HCT116 (cell line): ENCODE data around the gene LINGO4. TPM values are rescaled to one million over a fixed set of nuclear protein-coding genes. Genes with fewer than 3 reads are reported as not detected.

Experiments
- ATAC-seq: fragments of 200-7000 bp; cut with Tn5 transposase; 2 replicates; pipeline ENCODE4 v1.9.1; 2020; ENCODE audit warnings: mild to moderate bottlenecking, moderate library complexity
- BruUV-seq: library from RNA; stranded (reverse); fragments of 400-500 nt; replicated peaks from 2 replicates; lab custom pipeline; 2021; lab: Mats Ljungman, UMichigan
- CTCF ChIA-PET: fragments of 300-600 bp; sonication (Branson Sonifier 250); formaldehyde crosslinking; loops from one replicate; lab custom pipeline; 2021; ENCODE audit warnings: antibody characterized with exemption; lab: Charles Lee
- POLR2A ChIA-PET: fragments of 300-600, 350-600 bp; sonication (Branson Sonifier 250); formaldehyde crosslinking; loops from one replicate; lab custom pipeline; 2021; ENCODE audit warnings: antibody characterized with exemption; lab: Charles Lee
- RAD21 ChIA-PET, 2 experiments: fragments of 300-600 bp; sonication (Branson Sonifier 250); formaldehyde crosslinking; loops; one replicate each; lab custom pipeline; 2023; ENCODE audit warnings: low total read pairs in 2 of 2; ENCODE audit not compliant: uncharacterized antibody in 2 of 2, unreplicated experiment in 2 of 2, low non-redundant PET in 1 of 2; lab: Charles Lee
- DNase-seq: peaks from one replicate; pipeline ENCODE4 v3.0.0-alpha.2; 2010; ENCODE audit warnings: low read depth, low spot score
- H2AFZ ChIP-seq: fragments of 200-600 bp; shearing (Covaris generic), sonication (generic); 2 replicates; pipeline ENCODE4 v1.6.1; 2017; ENCODE audit warnings: low read depth, mixed run types, mixed read lengths, antibody characterized with exemption, low read length; ENCODE audit not compliant: poor library complexity, severe bottlenecking
- H3K27ac ChIP-seq: 2 replicates; pipeline ENCODE4 v1.5.1; 2012; ENCODE audit warnings: low read depth, low read length
- H3K27me3 ChIP-seq: fragments of 200-600 bp; sonication (generic); 2 replicates; pipeline ENCODE4 v1.6.1; 2016; ENCODE audit warnings: mixed run types, low read length, mixed read lengths; ENCODE audit not compliant: insufficient read depth
- H3K36me3 ChIP-seq, 2 experiments: fragments of 200-500 bp in 1 of 2; fragments of 200-600 bp in 1 of 2; sonication (Bioruptor generic) in 1 of 2; sonication (generic) in 1 of 2; 2 replicates each; pipeline versions ENCODE4 v1.5.1 to v1.6.1; 2014 to 2016; ENCODE audit warnings: low read length in 2 of 2, inconsistent platforms in 1 of 2, mixed read lengths in 1 of 2, mixed run types in 1 of 2; ENCODE audit not compliant: insufficient read depth in 2 of 2, control insufficient read depth in 1 of 2
- H3K4me1 ChIP-seq, 2 experiments: fragments of 200-600 bp in 1 of 2; sonication (generic) in 1 of 2; 2 replicates each; pipeline versions ENCODE4 v1.5.1 to v1.6.1; 2012 to 2017; ENCODE audit warnings: low read length in 2 of 2, inconsistent platforms in 1 of 2, mild to moderate bottlenecking in 1 of 2, mixed read lengths in 1 of 2, mixed run types in 1 of 2, moderate library complexity in 1 of 2; ENCODE audit not compliant: insufficient read depth in 2 of 2, control insufficient read depth in 1 of 2
- H3K4me2 ChIP-seq: fragments of 200-600 bp; sonication (generic); 2 replicates; pipeline ENCODE4 v1.6.1; 2017; ENCODE audit warnings: mixed run types, low read length, mixed read lengths
- H3K4me3 ChIP-seq, 2 experiments: fragments of 200-600 bp in 1 of 2; sonication (generic) in 1 of 2; replicated peaks in 1 of 2; 2 replicates each; pipeline ENCODE4 v1.5.1; 2011 to 2016; ENCODE audit warnings: low read length in 2 of 2, control low read depth in 1 of 2, low read depth in 1 of 2, mild to moderate bottlenecking in 1 of 2, mixed read lengths in 1 of 2, mixed run types in 1 of 2
- H3K79me2 ChIP-seq: fragments of 200-600 bp; sonication (generic); 2 replicates; pipeline ENCODE4 v1.6.1; 2017; ENCODE audit warnings: mild to moderate bottlenecking, mixed run types, low read length, moderate library complexity, mixed read lengths; ENCODE audit not compliant: insufficient read depth
- H3K9ac ChIP-seq: fragments of 200-600 bp; sonication (generic); 2 replicates; pipeline ENCODE4 v1.6.1; 2016; ENCODE audit warnings: low read length, mixed read lengths
- H3K9me2 ChIP-seq: fragments of 200-600 bp; sonication (generic), shearing (Covaris generic); 2 replicates; pipeline ENCODE4 v1.6.1; 2017; ENCODE audit warnings: mixed run types, mild to moderate bottlenecking, moderate library complexity; ENCODE audit not compliant: insufficient read depth
- H3K9me3 ChIP-seq, 2 experiments: fragments of 200-500 bp in 1 of 2; fragments of 200-600 bp in 1 of 2; sonication (Bioruptor generic) in 1 of 2; sonication (generic) in 1 of 2; 2 replicates each; pipeline ENCODE4 v1.6.1; 2014 to 2017; ENCODE audit warnings: low read length in 2 of 2, mixed read lengths in 2 of 2, inconsistent platforms in 1 of 2, low read depth in 1 of 2, mild to moderate bottlenecking in 1 of 2, mixed run types in 1 of 2, moderate library complexity in 1 of 2; ENCODE audit not compliant: control insufficient read depth in 1 of 2, insufficient read depth in 1 of 2
- H4K20me1 ChIP-seq: fragments of 200-600 bp; sonication (generic), shearing (Covaris generic); 2 replicates; pipeline ENCODE4 v1.6.1; 2017; ENCODE audit warnings: mixed run types, mild to moderate bottlenecking, moderate library complexity; ENCODE audit not compliant: insufficient read depth
- CBX3 ChIP-seq: IDR thresholded peaks from 2 replicates; pipeline ENCODE4 v1.6.1; 2012; ENCODE audit warnings: low read depth
- CEBPB ChIP-seq: IDR thresholded peaks from 2 replicates; pipeline ENCODE4 v1.6.1; 2012; ENCODE audit warnings: low read depth
- CTCF ChIP-seq, 3 experiments: fragments of 200-600 bp in 1 of 3; sonication (generic) in 1 of 3; IDR thresholded peaks in 2 of 3; conservative IDR thresholded peaks in 1 of 3; 2 replicates each; pipeline ENCODE4 v1.5.1; 2012 to 2017; ENCODE audit warnings: low read depth in 2 of 3, low read length in 2 of 3, antibody characterized with exemption in 1 of 3, borderline replicate concordance in 1 of 3, control low read depth in 1 of 3, mild to moderate bottlenecking in 1 of 3, mixed read lengths in 1 of 3, mixed run types in 1 of 3, moderate library complexity in 1 of 3; ENCODE audit not compliant: insufficient read depth in 1 of 3
- ELF1 ChIP-seq: IDR thresholded peaks from 2 replicates; pipeline ENCODE4 v1.6.1; 2012; ENCODE audit warnings: low read depth, borderline replicate concordance
- EZH2 ChIP-seq: fragments of 200-600 bp; sonication (generic); IDR thresholded peaks from 2 replicates; pipeline ENCODE4 v1.6.1; 2017; ENCODE audit warnings: antibody characterized with exemption, mixed run types
- EZH2phosphoT487 ChIP-seq: fragments of 200-600 bp; IDR thresholded peaks from 2 replicates; pipeline ENCODE4 v1.6.1; 2018; ENCODE audit warnings: antibody characterized with exemption, borderline replicate concordance
- JUND ChIP-seq: IDR thresholded peaks from 2 replicates; pipeline ENCODE4 v1.6.1; 2012
- POLR2A ChIP-seq: IDR thresholded peaks from 2 replicates; pipeline ENCODE4 v1.7.0; 2011; ENCODE audit warnings: borderline replicate concordance; ENCODE audit not compliant: insufficient read depth, insufficient read length; ENCODE audit errors: extremely low read depth
- POLR2AphosphoS5 ChIP-seq: IDR thresholded peaks from 2 replicates; pipeline ENCODE4 v1.6.1; 2011; ENCODE audit warnings: mild to moderate bottlenecking, low read depth, low read length, moderate library complexity
- RAD21 ChIP-seq: IDR thresholded peaks from 2 replicates; pipeline ENCODE4 v1.6.1; 2012; ENCODE audit warnings: low read depth, mild to moderate bottlenecking
- SIN3A ChIP-seq: IDR thresholded peaks from 2 replicates; pipeline ENCODE4 v1.6.1; 2012; ENCODE audit warnings: low read depth
- SP1 ChIP-seq: IDR thresholded peaks from 2 replicates; pipeline ENCODE4 v1.6.1; 2012; ENCODE audit warnings: low read depth
- TCF7L2 ChIP-seq: IDR thresholded peaks from 2 replicates; pipeline ENCODE4 v1.7.0; 2011; ENCODE audit warnings: borderline replicate concordance, inconsistent platforms; ENCODE audit not compliant: insufficient read depth, insufficient read length; ENCODE audit errors: extremely low read depth
- YY1 ChIP-seq: IDR thresholded peaks from 2 replicates; pipeline ENCODE4 v1.6.1; 2011; ENCODE audit warnings: low read length, low read depth, moderate library complexity, mild to moderate bottlenecking; ENCODE audit not compliant: insufficient replicate concordance; ENCODE audit errors: extremely low read depth
- ZBTB33 ChIP-seq: IDR thresholded peaks from 2 replicates; pipeline ENCODE4 v1.6.1; 2011; ENCODE audit warnings: mild to moderate bottlenecking, low read length, moderate library complexity; ENCODE audit not compliant: insufficient replicate concordance; ENCODE audit errors: extremely low read depth
- ZFX ChIP-seq: fragments of 450-650 bp; IDR thresholded peaks from 2 replicates; pipeline ENCODE4 v1.6.1; 2017
- ZNF274 ChIP-seq: fragments of 200-500 bp; sonication (Bioruptor generic); IDR thresholded peaks from 2 replicates; pipeline ENCODE4 v1.6.1; 2014; ENCODE audit warnings: mild to moderate bottlenecking, low read depth, low read length, inconsistent platforms
- intact Hi-C: fragments of 100-400 bp; cut with micrococcal nuclease; formaldehyde crosslinking; loops from 2 replicates; pipeline ENCODE4 v1.10.0; 2022
- total RNA-seq: library from RNA; stranded (reverse); gene quantifications from one replicate; pipeline ENCODE4 v1.2.1, GENCODE V29; 2021; ENCODE audit not compliant: unreplicated experiment

Gene LINGO4
- total RNA-seq, 1 experiment from 2014 or later, result not detected

- ChIA-PET POLR2A (no interaction called here), CTCF (no interaction called here), RAD21 (no interaction called here)
- ATAC-seq (no peak), DNase-seq (no peak)
- Histone ChIP-seq H3K4me1 (no peaks in the 10 kb centered on the region), H3K4me3 (no peak overlapping the region), H3K36me3 (no peaks in the 10 kb centered on the region), H3K27ac (no peak overlapping the region), H3K9me3 (no peaks in the 10 kb centered on the region), H3K9me2 (no peaks in the 10 kb centered on the region), H3K27me3 (peaks cover 43% of the 10 kb centered on the region), H3K9ac (no peak overlapping the region), H3K4me2 (no peak overlapping the region), H2AFZ (no peak overlapping the region), H4K20me1 (no peaks in the 10 kb centered on the region), H3K79me2 (no peaks in the 10 kb centered on the region)
- BruUV-seq, result no TSS peak
- intact Hi-C loops, result no loop called here
- TF ChIP-seq POLR2A (no peak), CEBPB (no peak), ELF1 (no peak)
These were observed 1.3 kb downstream of the LINGO4 start for GRCh38 chr1:151803915-151804314.

- no peaks in the 10 kb centered on the region for H3K9me2 ChIP-seq
- H3K27ac ChIP-seq, result no peak overlapping the region
- peaks cover 46% of the 10 kb centered on the region for H3K27me3 ChIP-seq
- ATAC-seq (no peak), DNase-seq (no peak)
- H3K4me3 ChIP-seq, result no peak overlapping the region
- ChIA-PET RAD21 (no interaction called here), POLR2A (no interaction called here), CTCF (no interaction called here)
- TF ChIP-seq CTCF (IDR thresholded peaks at IDR 0.05 in 2 of 3, conservative IDR thresholded peaks at IDR 0.05 in 1 of 3; ENCODE audit: borderline replicate concordance in 1 of 3, insufficient read depth in 1 of 3, low read depth in 2 of 3, low read length in 2 of 3) (no peak), JUND (no peak), TCF7L2 (no peak), ZBTB33 (no peak), EZH2phosphoT487 (no peak), SIN3A (no peak), YY1 (no peak), ZNF274 (no peak), POLR2AphosphoS5 (no peak), CBX3 (no peak), SP1 (no peak), POLR2A (no peak), CEBPB (no peak), EZH2 (no peak), ZFX (no peak), RAD21 (no peak)
- H3K4me2 ChIP-seq, result no peak overlapping the region
- H3K9ac ChIP-seq, result no peak overlapping the region
- no peaks in the 10 kb centered on the region for H3K36me3 ChIP-seq
- BruUV-seq, result no TSS peak
- no peaks in the 10 kb centered on the region for H4K20me1 ChIP-seq
- H3K9me3 ChIP-seq, result no peaks in the 10 kb centered on the region
- no peaks in the 10 kb centered on the region for H3K79me2 ChIP-seq
- H3K4me1 ChIP-seq, result no peaks in the 10 kb centered on the region
- intact Hi-C loops, result no loop called here
- no peak overlapping the region for H2AFZ ChIP-seq
These were observed 2.1 kb downstream of the LINGO4 start for GRCh38 chr1:151803164-151803563.
